ENCODE results near the gene PHAX.
A peak's percentile ranks its signal among the peaks of the same experiment; 100 is the strongest.
"Not testable (repeated sequence)": the region's sequence is repeated elsewhere in the genome, so short reads cannot be mapped to it uniquely, and the experiment has no call there.

Gene PHAX

GRCh38 chr5:126600631-126601511 is at the start of gene PHAX:
Gene PHAX (plus strand): TSS chr5:126600947. CDS start chr5:126600963, 16 bp downstream.
- Histone ChIP-seq H3K4me1 (ENCODE audit: insufficient read depth, low read length) (peaks cover 24% of the 10 kb centered on the region), H3K36me3 (ENCODE audit: insufficient read depth, low read length) (peaks cover 13% of the 10 kb centered on the region), H3K9ac (ENCODE audit: low read depth, low read length) (peak within 1 kb of the TSS; percentile 99), H3K9me3 (ENCODE audit: control insufficient read depth, insufficient read depth, low read length) (no peaks in the 10 kb centered on the region)

GRCh38 chr5:126552614-126553013 is 48.1 kb upstream of the PHAX start:
- Histone ChIP-seq H3K4me1 (ENCODE audit: insufficient read depth, low read length) (no peaks in the 10 kb centered on the region), H3K36me3 (ENCODE audit: insufficient read depth, low read length) (peaks cover 44% of the 10 kb centered on the region), H3K9me3 (ENCODE audit: control insufficient read depth, insufficient read depth, low read length) (no peaks in the 10 kb centered on the region), H3K9ac (ENCODE audit: low read depth, low read length) (no peak overlapping the region)

- H3K9ac ChIP-seq (ENCODE audit: low read depth, low read length); H3K4me1 ChIP-seq (ENCODE audit: insufficient read depth, low read length); H3K9me3 ChIP-seq (ENCODE audit: control insufficient read depth, insufficient read depth, low read length): not testable (repeated sequence)
- H3K36me3 ChIP-seq (ENCODE audit: insufficient read depth, low read length): peaks cover 53% of the 10 kb centered on the region
These were observed 45.6 kb upstream of the PHAX start for GRCh38 chr5:126555101-126555500.

GRCh38 chr5:126561908-126562307 is 38.8 kb upstream of the PHAX start:
- Histone ChIP-seq H3K4me1 (ENCODE audit: insufficient read depth, low read length) (no peaks in the 10 kb centered on the region), H3K36me3 (ENCODE audit: insufficient read depth, low read length) (peaks cover 37% of the 10 kb centered on the region), H3K9ac (ENCODE audit: low read depth, low read length) (no peak overlapping the region), H3K9me3 (ENCODE audit: control insufficient read depth, insufficient read depth, low read length) (no peaks in the 10 kb centered on the region)

- Histone ChIP-seq H3K9me3 (ENCODE audit: control insufficient read depth, insufficient read depth, low read length) (no peaks in the 10 kb centered on the region), H3K4me1 (ENCODE audit: insufficient read depth, low read length) (no peaks in the 10 kb centered on the region), H3K9ac (ENCODE audit: low read depth, low read length) (no peak overlapping the region), H3K36me3 (ENCODE audit: insufficient read depth, low read length) (peaks cover 29% of the 10 kb centered on the region)
These were observed 37.9 kb upstream of the PHAX start for GRCh38 chr5:126562823-126563222.

GRCh38 chr5:126568206-126568755 is 32.5 kb upstream of the PHAX start:
- Histone ChIP-seq H3K9ac (ENCODE audit: low read depth, low read length) (no peak overlapping the region), H3K4me1 (ENCODE audit: insufficient read depth, low read length) (peaks cover 5% of the 10 kb centered on the region), H3K36me3 (ENCODE audit: insufficient read depth, low read length) (peaks cover 31% of the 10 kb centered on the region), H3K9me3 (ENCODE audit: control insufficient read depth, insufficient read depth, low read length) (no peaks in the 10 kb centered on the region)

- Histone ChIP-seq H3K4me1 (ENCODE audit: insufficient read depth, low read length) (no peaks in the 10 kb centered on the region), H3K9me3 (ENCODE audit: control insufficient read depth, insufficient read depth, low read length) (no peaks in the 10 kb centered on the region), H3K36me3 (ENCODE audit: insufficient read depth, low read length) (peaks cover 30% of the 10 kb centered on the region), H3K9ac (ENCODE audit: low read depth, low read length) (no peak overlapping the region)
These were observed 25.1 kb upstream of the PHAX start for GRCh38 chr5:126575644-126576043.

- Histone ChIP-seq H3K4me1 (ENCODE audit: insufficient read depth, low read length) (no peaks in the 10 kb centered on the region), H3K9me3 (ENCODE audit: control insufficient read depth, insufficient read depth, low read length) (no peaks in the 10 kb centered on the region), H3K36me3 (ENCODE audit: insufficient read depth, low read length) (peaks cover 38% of the 10 kb centered on the region), H3K9ac (ENCODE audit: low read depth, low read length) (no peak overlapping the region)
These were observed 23.8 kb upstream of the PHAX start for GRCh38 chr5:126576974-126577373.

- Histone ChIP-seq H3K4me1 (ENCODE audit: insufficient read depth, low read length) (no peaks in the 10 kb centered on the region), H3K9me3 (ENCODE audit: control insufficient read depth, insufficient read depth, low read length) (no peaks in the 10 kb centered on the region), H3K9ac (ENCODE audit: low read depth, low read length) (no peak overlapping the region), H3K36me3 (ENCODE audit: insufficient read depth, low read length) (peaks cover 38% of the 10 kb centered on the region)
These were observed 23.3 kb upstream of the PHAX start for GRCh38 chr5:126577415-126577814.

- H3K36me3 ChIP-seq (ENCODE audit: insufficient read depth, low read length): peaks cover 43% of the 10 kb centered on the region
- H3K4me1 ChIP-seq (ENCODE audit: insufficient read depth, low read length): no peaks in the 10 kb centered on the region
- H3K9me3 ChIP-seq (ENCODE audit: control insufficient read depth, insufficient read depth, low read length): no peaks in the 10 kb centered on the region
- no peak overlapping the region for H3K9ac ChIP-seq (ENCODE audit: low read depth, low read length)
These were observed 21.0 kb upstream of the PHAX start for GRCh38 chr5:126579716-126580115.

- Histone ChIP-seq H3K9ac (ENCODE audit: low read depth, low read length) (no peak overlapping the region), H3K4me1 (ENCODE audit: insufficient read depth, low read length) (no peaks in the 10 kb centered on the region), H3K36me3 (ENCODE audit: insufficient read depth, low read length) (peaks cover 36% of the 10 kb centered on the region), H3K9me3 (ENCODE audit: control insufficient read depth, insufficient read depth, low read length) (no peaks in the 10 kb centered on the region)
These were observed 17.0 kb upstream of the PHAX start for GRCh38 chr5:126583761-126584160.

- Histone ChIP-seq H3K9me3 (ENCODE audit: control insufficient read depth, insufficient read depth, low read length) (no peaks in the 10 kb centered on the region), H3K4me1 (ENCODE audit: insufficient read depth, low read length) (no peaks in the 10 kb centered on the region), H3K36me3 (ENCODE audit: insufficient read depth, low read length) (peaks cover 33% of the 10 kb centered on the region), H3K9ac (ENCODE audit: low read depth, low read length) (no peak overlapping the region)
These were observed 13.0 kb upstream of the PHAX start for GRCh38 chr5:126587551-126588390.

GRCh38 chr5:126589536-126590297 is 11.0 kb upstream of the PHAX start:
- Histone ChIP-seq H3K36me3 (ENCODE audit: insufficient read depth, low read length) (peaks cover 30% of the 10 kb centered on the region), H3K4me1 (ENCODE audit: insufficient read depth, low read length) (no peaks in the 10 kb centered on the region), H3K9me3 (ENCODE audit: control insufficient read depth, insufficient read depth, low read length) (no peaks in the 10 kb centered on the region), H3K9ac (ENCODE audit: low read depth, low read length) (no peak overlapping the region)

- Histone ChIP-seq H3K9me3 (ENCODE audit: control insufficient read depth, insufficient read depth, low read length) (no peaks in the 10 kb centered on the region), H3K9ac (ENCODE audit: low read depth, low read length) (no peak overlapping the region), H3K36me3 (ENCODE audit: insufficient read depth, low read length) (peaks cover 26% of the 10 kb centered on the region), H3K4me1 (ENCODE audit: insufficient read depth, low read length) (no peaks in the 10 kb centered on the region)
These were observed 9.2 kb upstream of the PHAX start for GRCh38 chr5:126591549-126591948.
